Testis (tissue), 3 donors: Measurements from ENCODE around the gene CSNK1G2. TPM values are rescaled to one million over a fixed set of nuclear protein-coding genes. Genes with fewer than 3 reads are reported as not detected.

Experiments used
- DNase-seq: peaks from one replicate; pipeline ENCODE4 v3.0.0-alpha.2; 2019
- H3K27ac ChIP-seq, 2 donors: fragments of 200-600 bp; sonication (generic); one replicate each; pipeline ENCODE4 v1.5.1; 2019
- H3K27me3 ChIP-seq: fragments of 200-600 bp; sonication (generic); one replicate; pipeline ENCODE4 v1.5.1; 2019
- H3K36me3 ChIP-seq: fragments of 200-600 bp; sonication (generic); one replicate; pipeline ENCODE4 v1.5.1; 2017; ENCODE audit warnings: low read depth; ENCODE audit errors: missing control alignments
- H3K4me1 ChIP-seq: fragments of 200-600 bp; sonication (generic); one replicate; pipeline ENCODE4 v1.5.1; 2019
- H3K4me3 ChIP-seq, 2 donors: fragments of 200-600 bp; sonication (generic); one replicate each; pipeline ENCODE4 v1.5.1; 2017 to 2019
- H3K9me3 ChIP-seq: fragments of 200-600 bp; sonication (generic); one replicate; pipeline ENCODE4 v1.5.1; 2017
- POLR2A ChIP-seq: fragments of 450-650 bp; IDR thresholded peaks from one replicate; pipeline ENCODE4 v1.6.1; 2017; ENCODE audit warnings: antibody characterized with exemption, mild to moderate bottlenecking, moderate library complexity
- WGBS, 2 donors: methylation state at CpG; one replicate each; pipeline ENCODE4 v1.1.5; 2018; 5-methylcytosine and 5-hydroxymethylcytosine counted together
- intact Hi-C: fragments of 100-400 bp; cut with DNase I; formaldehyde crosslinking; loops from one replicate; pipeline ENCODE4 v1.15.1; 2023; ENCODE audit warnings: low total_unique reads
- polyA plus RNA-seq: library from polyadenylated mRNA; stranded (reverse); fragments of 350-450 nt; fragmentation: Illumina TruSeq; extraction: RNeasy Lipid Tissue Mini Kit (QIAGEN cat#74804); gene quantifications from one replicate; pipeline ENCODE4 v1.2.3, GENCODE V29; 2014; ENCODE audit warnings: low read depth, low replicate concordance; ENCODE audit not compliant: insufficient read depth
- total RNA-seq, 2 donors: library from RNA; depleted of rRNA; stranded (reverse); fragments of >200 nt; gene quantifications; one replicate each; pipeline ENCODE4 v1.2.3, GENCODE V29; 2016
- TF ChIP-seq, protein P1 (sequence below), 3 experiments: fragments of 450-650 bp in 2 of 3; fragments of 200-600 bp in 1 of 3; sonication (generic) in 1 of 3; IDR thresholded peaks; one replicate each; pipeline ENCODE4 v1.5.1; 2016 to 2019; ENCODE audit warnings: antibody characterized with exemption in 3 of 3, mild to moderate bottlenecking in 2 of 3, moderate library complexity in 1 of 3

CSNK1G2 gene
- total and polyA plus RNA-seq, 3 donors from 2014 or later: 159 to 287 (median 178) TPM

DNA sequence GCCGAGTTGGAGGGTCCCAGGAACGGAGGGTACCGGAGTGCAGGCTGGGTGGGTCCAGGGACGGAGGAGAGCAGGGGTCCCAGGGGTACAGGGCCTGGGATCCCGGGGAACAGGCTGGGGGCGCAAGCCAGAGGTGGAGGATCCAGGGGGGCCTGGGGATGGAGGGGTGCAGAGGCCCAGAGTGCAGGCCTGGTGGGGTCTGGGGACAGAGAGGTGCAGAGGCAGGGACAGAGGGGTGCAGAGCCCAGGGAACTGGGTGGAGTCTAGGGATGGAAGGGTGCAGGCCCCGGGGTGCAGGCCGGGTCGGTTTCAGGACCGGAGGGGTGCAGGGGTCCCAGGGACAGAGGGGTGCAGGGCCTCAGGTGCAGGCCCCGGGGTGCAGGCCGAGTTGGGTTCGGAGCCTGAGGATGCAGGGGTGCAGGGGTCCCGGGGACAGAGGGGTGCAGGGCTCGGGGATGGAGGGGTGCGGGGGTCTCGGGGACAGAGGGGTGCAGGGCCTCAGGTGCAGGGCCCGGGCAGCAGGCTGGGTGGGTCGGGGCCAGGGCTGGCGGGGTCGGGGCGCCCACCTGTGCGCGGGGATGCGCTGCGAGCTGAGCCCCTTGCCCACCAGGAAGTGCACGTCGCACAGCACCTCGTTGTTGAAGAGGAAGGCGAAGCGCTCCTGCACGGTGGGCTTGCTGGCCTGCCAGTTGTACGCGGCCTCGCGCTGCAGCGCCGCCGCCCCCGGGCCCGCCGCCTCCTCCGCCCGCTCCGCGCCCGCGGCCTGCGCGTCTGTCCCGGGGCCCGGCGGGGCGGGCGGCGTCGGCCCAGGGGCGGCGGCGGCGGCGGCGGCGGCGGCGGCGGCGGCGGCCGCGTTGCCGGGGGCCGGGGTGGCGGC lies 74.0 kb downstream of the CSNK1G2 start:
- no peaks in the 10 kb centered on the region for H3K36me3 ChIP-seq
- H3K27ac ChIP-seq: peak overlapping the region; percentile 50 to 53
- H3K9me3 ChIP-seq: no peaks in the 10 kb centered on the region
- no peak for DNase-seq
- peak overlapping the region; percentile 49 to 63 for H3K4me3 ChIP-seq
- H3K4me1 ChIP-seq: peaks cover 9% of the 10 kb centered on the region
- TF ChIP-seq POLR2A: no peak
- TF ChIP-seq, protein P1, sequence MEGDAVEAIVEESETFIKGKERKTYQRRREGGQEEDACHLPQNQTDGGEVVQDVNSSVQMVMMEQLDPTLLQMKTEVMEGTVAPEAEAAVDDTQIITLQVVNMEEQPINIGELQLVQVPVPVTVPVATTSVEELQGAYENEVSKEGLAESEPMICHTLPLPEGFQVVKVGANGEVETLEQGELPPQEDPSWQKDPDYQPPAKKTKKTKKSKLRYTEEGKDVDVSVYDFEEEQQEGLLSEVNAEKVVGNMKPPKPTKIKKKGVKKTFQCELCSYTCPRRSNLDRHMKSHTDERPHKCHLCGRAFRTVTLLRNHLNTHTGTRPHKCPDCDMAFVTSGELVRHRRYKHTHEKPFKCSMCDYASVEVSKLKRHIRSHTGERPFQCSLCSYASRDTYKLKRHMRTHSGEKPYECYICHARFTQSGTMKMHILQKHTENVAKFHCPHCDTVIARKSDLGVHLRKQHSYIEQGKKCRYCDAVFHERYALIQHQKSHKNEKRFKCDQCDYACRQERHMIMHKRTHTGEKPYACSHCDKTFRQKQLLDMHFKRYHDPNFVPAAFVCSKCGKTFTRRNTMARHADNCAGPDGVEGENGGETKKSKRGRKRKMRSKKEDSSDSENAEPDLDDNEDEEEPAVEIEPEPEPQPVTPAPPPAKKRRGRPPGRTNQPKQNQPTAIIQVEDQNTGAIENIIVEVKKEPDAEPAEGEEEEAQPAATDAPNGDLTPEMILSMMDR (IDR thresholded peaks at IDR 0.05): no peak
- H3K27me3 ChIP-seq: no peaks in the 10 kb centered on the region
- intact Hi-C loops: no loop called here
- WGBS, 2 donors: 7 to 24% methylated on average over 14 to 66 of the region's 74 CpGs

DNA sequence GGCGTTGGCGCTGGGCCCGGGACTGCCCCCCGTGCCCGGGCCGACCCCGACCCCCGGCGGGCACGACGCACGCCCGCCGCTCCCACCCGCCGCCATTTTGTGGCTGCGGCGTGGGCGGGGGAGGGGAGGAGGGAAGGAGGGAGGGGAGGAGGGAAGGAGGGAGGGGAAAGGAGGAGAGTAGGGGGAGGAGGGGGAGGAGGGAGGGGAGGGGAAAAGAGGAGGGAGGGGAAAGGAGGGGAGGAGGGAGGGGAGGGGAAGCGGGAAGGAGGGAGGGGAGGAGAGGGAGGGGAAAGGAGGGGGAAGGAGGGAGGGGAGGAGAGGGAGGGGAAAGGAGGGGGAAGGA lies 74.6 kb downstream of the CSNK1G2 start, which contains the start of gene BTBD2:
BTBD2 (minus strand) TSS at position 107 of the 343 bp plus-strand sequence; CDS start at position 96, 11 bp downstream.
- intact Hi-C loops: no loop called here
- H3K27me3 ChIP-seq: no peaks in the 10 kb centered on the region
- peak; percentile 50 for DNase-seq
- TF ChIP-seq POLR2A: no peak
- TF ChIP-seq, protein P1 (IDR thresholded peaks at IDR 0.05): no peak
- WGBS, 2 donors: no CpG with 5 or more reads among the region's 20 CpGs
- H3K27ac ChIP-seq: peak within 1 kb of the TSS; percentile 50 to 66
- H3K9me3 ChIP-seq: no peaks in the 10 kb centered on the region
- no peaks in the 10 kb centered on the region for H3K36me3 ChIP-seq
- peaks cover 9% of the 10 kb centered on the region for H3K4me1 ChIP-seq
- peak within 1 kb of the TSS; percentile 49 to 63 for H3K4me3 ChIP-seq

DNA sequence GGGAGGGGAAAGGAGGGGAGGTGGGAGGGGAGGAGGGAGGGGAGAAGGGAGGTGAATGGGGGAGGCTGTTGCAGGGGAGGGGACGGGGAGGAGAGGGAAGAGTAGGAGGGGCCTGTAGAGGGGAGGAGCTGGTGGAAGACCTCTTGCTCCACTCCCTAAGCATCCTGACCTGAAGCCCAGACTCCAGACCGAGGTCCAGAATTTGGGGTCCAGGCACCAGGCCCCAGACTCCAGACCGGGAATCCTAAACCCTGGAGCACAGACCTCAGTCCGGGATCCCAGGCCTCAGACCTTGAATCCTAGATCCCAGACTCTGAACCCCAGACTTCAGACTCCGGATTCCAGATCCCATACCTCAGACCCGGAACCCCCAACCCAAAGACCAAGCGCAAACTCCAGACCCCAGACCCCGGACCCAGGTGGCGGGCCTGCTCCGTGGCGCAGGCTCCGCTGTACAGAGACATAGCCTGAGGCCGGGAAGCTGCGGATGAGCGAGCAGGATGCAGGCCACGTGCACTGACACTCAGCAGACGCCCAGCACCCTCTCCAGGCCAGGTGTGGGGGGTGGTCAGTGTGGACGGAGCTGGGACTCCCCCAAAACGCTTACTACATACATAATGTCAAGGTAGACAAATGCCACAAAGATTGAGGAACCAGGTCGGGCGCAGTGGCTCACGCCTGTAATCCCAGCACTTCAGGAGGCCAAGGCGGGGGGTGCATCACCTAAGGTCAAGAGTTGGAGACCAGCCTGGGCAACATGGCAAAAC lies 75.3 kb downstream of the CSNK1G2 start:
- Histone ChIP-seq H3K4me3 (no peak overlapping the region), H3K4me1 (peaks cover 9% of the 10 kb centered on the region), H3K27me3 (no peaks in the 10 kb centered on the region), H3K9me3 (no peaks in the 10 kb centered on the region), H3K27ac (peak overlapping the region in 1 of 2 donors; percentile 66), H3K36me3 (no peaks in the 10 kb centered on the region)
- DNase-seq: peak; percentile 79
- intact Hi-C loops: no loop called here
- 41 to 43% methylated on average over 15 to 19 of the region's 23 CpGs for WGBS, 2 donors
- no peak for TF ChIP-seq POLR2A
- TF ChIP-seq, protein P1 (IDR thresholded peaks at IDR 0.05): no peak

DNA sequence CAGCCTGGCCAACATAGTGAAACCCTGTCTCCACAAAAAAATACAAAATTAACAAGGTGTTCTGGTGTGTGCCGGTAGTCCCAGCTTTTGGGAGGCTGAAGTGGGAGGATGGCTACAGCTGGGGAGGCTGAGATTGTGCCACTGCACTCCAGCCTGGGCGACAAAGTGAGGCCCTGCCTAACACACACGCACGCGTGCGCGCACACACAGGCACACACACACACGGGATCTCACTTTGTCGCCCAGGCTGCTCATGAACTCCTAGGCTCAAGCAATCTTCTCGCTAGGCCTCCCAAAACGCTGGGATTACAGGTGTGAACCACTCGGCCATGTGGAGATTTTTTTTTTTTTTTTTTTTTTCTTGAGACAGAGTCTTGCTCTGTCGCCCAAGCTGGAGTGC lies 77.8 kb downstream of the CSNK1G2 start:
- Histone ChIP-seq H3K9me3 (no peaks in the 10 kb centered on the region), H3K4me1 (peaks cover 8% of the 10 kb centered on the region), H3K36me3 (no peaks in the 10 kb centered on the region), H3K27me3 (no peaks in the 10 kb centered on the region), H3K4me3 (no peak overlapping the region), H3K27ac (no peak overlapping the region)
- intact Hi-C loops: no loop called here
- 86 to 88% methylated on average over 13 of the region's 13 CpGs for WGBS, 2 donors
- TF ChIP-seq, protein P1 (IDR thresholded peaks at IDR 0.05): no peak
- no peak for TF ChIP-seq POLR2A
- no peak for DNase-seq
